Tongue (tissue), 2 donors: Measurements from ENCODE around the gene ATXN7L2. TPM values are rescaled to one million over a fixed set of nuclear protein-coding genes. Genes with fewer than 3 reads are reported as not detected.

ENCODE experiments used
- DNase-seq: peaks from one replicate; pipeline ENCODE4 v3.0.0-alpha.2; 2015
- total RNA-seq: library from RNA; depleted of rRNA; stranded (reverse); fragments of >200 nt; gene quantifications from one replicate; pipeline ENCODE4 v1.2.3, GENCODE V29; 2014

Gene ATXN7L2
- total RNA-seq, 1 donor from 2014 or later: 2.2 TPM

GRCh38 chr1:109498161-109498801, 14.6 kb downstream of the ATXN7L2 start:
- peak; percentile 91 for DNase-seq

DNA sequence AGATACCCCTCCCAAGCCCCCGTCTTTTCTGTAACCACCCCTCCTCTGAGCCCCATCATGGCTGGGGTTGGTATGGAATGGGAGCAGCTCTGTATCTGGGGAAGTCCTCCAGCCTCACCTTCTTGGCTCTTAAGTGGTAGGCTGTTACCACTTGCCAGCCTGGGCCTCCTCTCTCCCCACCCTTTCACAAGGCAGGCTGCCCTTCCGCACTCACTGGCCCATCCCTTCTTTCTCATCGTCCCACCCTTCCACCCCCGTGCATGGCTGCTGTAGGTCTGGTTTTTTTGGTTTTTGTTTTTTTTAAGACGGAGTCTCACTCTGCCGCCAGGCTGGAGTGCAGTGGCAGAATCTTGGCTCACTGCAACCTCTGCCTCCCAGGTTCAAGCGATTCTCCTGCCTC, 15.4 kb downstream of the ATXN7L2 start:
- DNase-seq: no peak

DNA sequence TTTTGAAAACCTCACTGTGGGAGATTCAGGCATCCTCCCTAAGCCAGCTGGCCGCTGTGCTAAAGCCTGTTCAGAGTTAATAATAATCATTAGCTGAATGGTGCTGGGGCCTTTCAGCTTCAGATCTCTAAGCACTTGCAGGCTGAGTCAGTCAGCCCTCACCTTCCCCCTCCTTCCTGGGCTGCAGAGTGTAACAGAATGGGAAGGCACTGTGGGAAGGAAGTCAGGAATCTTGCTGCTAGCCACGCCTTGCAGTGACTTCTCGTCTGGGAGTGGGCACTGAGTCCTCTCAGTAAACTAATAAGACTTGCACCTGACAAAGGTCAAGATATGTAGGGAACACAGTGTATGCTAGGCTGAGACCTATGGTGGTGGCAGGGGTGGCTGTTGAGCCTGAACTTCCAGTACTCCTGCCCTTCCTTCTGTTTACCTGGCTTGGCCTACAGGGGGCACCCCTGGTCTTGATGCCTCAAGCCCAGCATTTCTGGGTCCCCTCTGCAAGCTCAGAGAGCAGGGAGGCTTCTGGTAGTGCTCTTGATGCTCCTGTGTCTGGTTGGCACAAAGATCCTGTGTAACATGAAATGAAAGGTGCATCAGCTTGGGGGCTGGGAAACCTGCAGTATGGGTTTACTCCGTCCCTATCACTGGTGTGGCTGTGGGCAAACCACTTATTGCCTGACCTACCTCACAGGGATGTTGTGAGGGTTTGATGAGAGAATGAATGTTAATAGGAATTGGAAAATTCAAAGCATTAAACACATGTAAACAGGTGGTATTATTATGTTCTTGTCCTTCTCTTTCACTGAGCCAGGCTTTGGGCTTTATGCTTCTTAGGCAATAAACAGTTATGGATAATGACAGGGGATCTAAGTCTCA, 16.2 kb downstream of the ATXN7L2 start:
- DNase-seq: no peak

GRCh38 chr1:109500941-109501381, 17.3 kb downstream of the ATXN7L2 start:
- no peak for DNase-seq

- no peak for DNase-seq
Observed at GRCh38 chr1:109501644-109502363, 18.1 kb downstream of the ATXN7L2 start.

GRCh38 chr1:109502364-109502851, 18.7 kb downstream of the ATXN7L2 start:
- no peak for DNase-seq

DNA sequence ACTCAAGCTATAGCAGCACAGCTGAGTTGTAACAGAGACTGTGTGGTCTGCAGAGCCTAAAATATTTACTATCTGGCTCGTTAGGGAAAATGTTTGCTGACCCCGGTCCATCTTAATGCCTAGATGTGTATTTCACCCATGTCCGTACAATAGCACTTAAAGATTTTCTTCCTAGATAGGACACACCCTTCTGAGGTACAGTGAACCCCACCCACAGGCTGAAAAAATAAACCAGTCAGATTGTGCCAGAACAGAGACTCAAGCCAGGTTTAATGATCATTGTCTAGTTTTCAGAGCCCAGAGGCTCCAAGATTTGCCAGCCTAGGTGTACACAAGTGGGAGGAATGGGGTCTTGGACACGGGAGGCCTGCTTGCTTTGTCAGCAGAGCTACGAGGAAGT, 20.2 kb downstream of the ATXN7L2 start:
- DNase-seq: no peak

DNA sequence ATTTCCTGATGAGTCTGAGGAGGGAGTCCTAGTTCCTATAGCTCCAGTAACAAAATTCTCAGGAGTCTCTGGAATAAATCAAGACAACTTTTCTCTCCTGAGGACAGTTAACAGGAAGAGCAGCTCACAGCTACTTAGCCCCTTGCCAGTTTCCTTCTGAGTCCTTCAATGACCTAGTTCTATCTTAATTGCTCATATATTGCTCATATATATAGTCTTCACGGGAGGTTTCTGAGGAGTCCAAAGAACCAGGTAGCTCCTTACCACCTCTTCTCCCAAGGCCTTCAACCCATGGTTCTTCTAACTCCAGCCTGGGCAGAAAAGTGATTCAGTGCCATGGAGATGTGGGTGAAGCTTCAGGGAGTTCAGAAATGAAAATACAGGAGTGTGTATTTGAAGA, 21.3 kb downstream of the ATXN7L2 start:
- DNase-seq: no peak

DNA sequence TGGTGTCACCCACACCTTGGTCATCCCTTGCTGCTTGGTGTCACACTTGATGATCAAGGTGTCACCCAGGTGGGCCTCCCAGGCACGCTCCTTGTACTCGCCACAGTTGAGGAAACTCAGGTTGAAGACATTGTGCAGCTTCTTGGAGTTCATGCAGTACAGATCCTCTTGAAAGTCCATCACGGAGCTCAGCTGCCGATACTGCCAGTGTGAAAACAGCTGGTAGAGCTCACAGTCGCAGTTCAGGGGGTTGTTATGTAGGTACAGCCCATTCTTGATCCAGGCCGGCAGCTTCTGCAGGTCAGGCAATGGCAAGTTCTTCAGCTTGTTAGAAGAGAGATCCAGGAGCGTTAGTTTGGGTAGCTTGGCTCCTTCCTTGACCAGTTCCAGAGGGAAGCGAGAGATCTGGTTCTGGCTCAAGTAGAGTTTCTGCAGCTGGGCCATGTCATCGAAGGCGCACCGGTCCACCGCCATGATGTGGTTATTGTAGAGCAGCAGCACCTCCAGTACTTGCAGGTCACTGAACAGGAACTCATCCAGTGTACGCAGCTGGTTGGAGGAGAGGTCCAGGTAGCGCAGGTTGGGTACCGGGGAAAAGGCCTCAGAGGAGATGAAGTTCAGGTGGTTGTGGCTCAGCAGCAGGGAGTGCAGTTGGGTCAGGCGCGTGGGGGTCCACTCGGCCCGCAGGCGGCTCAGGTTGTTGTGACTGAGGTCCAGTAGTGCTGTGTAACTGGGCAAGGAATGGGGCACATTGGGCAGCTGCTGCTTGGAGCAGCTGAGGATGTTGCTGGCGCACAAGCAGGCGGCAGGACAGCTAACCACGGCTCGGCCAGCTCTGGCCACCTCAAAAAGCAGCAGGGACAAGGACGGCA, 24.5 kb downstream of the ATXN7L2 start:
- no peak for DNase-seq

DNA sequence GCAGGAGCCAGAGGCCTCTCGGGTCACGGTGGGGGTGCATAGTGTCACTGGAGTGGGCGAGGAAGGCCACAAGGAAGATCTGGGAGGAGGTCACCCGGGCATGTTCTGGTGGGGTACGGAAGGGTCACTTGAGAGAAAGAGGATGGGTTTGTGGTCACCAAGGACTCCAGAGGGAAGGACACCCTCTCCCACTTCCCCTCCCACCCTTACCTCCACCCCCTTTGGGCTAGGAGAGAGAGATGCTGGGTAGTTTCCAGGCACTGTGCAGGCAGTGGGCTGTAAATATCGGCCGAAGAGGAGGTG, 25.1 kb downstream of the ATXN7L2 start:
- no peak for DNase-seq

DNA sequence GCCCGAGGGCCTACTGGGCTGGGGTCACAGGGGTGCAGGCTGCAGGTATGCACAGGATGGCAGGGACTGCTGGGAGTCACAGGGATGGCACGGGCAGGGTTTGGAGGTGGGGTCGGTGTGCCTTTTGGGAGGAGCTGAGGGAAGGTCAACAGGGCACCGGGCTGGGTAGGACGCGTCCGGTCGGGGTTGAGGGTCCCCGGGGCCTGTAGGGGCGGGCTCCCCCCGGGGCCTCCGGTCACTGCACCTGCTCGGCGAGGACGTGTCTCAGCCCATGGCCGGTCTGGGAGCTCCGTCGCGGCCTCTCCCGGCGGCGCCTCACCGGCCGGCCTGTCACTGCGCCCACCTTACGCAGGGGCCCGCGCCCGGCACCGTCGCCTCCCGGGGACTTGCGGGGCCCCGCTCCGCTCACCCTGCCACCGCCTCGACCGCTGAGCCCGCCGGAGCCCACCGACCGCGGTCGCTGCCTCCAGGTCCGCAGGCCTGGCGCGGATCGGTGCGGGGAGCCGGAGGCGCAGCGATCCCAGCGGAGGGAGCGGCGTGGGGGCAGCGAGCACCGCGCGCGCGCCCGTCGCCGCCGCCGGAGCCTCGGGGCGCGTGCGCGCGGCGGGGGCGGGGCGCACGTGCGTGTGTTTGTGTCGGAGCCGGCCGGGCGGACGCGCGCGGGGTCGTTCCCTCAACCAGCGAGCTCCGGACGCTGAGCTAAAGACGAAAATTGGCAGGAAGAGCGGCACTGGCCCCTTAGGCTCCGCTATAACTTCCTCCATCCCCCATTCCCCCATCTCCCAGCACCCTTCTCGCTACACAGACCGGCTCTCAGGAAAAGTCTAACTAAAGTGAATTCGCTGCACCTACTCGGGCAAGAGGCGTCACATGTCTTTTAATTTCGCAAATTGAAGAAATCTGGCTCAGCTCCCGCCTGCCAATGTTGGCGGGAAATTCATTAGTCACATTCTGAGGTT, 25.8 kb downstream of the ATXN7L2 start, which contains the start of gene AMIGO1:
TSS of gene AMIGO1 (minus strand) at position 552 of the 959 bp plus-strand sequence. CDS start 815 bp downstream, outside the sequence.
- peak; percentile 82 for DNase-seq

DNA sequence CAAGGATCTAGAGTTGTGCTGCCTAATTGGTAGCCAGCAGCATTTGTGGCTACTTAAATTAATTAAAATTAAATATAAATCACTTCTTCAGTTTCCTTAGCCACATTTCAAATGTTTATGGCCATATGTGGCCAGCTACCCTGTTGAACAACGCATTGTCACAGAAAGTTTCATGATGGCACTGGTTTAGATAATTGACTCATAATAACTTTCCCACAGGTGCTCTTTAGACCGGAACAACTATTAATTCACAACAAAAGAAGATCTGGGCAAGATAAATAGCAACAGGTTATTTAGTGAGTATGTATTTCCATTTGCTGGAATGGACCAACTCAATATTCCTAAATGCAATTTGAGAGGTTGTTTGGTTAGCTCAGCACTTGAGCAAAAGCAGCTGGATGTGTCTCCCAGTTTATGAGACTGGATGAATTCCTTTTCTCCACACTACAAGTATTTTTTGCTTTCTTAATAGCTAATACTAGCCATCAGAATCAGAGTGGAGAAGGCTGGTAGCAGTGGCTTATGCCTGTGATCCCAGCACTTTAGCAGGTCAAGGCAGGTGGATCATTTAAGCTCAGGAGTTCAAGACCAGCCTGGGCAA, 29.5 kb downstream of the ATXN7L2 start:
- DNase-seq: no peak

DNA sequence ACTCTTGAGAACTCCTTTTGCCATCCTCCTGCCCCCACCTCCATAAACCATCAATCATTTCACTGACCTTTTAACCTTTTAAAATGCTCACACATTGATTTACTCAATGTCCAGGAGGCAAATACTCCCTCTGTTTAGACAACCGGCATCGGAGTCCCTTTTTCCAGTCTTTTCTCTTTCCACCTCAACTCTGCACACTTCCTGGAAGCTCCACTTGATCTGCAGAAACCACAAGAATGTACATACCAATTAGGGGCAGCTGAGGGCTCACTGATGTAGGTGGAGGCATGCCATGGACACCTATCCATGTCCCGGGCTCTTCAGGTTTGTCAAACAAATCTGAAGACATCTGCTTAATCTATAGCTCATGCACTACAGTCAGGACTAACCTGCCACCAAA, 31.1 kb downstream of the ATXN7L2 start:
- no peak for DNase-seq

GRCh38 chr1:109516872-109517271, 33.2 kb downstream of the ATXN7L2 start:
- no peak for DNase-seq

DNA sequence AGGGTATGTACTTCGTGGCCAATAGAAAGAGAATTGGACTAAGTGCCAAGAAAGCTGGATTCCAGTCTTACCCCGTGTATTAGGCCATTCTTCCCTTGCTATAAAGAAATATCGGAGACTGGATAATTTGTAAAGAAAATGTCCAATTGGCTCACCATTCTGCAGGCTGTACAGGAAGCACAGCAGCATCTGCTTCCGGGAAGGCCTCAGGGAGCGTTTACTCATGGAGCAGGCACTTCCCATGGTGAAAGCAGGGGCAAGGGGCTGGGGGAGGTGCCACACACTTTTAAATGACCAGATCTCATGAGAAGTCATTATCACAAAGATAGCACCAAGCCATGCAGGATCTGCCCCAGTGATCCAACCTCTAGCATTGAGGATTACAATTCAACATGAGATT, 33.6 kb downstream of the ATXN7L2 start:
- DNase-seq: no peak

DNA sequence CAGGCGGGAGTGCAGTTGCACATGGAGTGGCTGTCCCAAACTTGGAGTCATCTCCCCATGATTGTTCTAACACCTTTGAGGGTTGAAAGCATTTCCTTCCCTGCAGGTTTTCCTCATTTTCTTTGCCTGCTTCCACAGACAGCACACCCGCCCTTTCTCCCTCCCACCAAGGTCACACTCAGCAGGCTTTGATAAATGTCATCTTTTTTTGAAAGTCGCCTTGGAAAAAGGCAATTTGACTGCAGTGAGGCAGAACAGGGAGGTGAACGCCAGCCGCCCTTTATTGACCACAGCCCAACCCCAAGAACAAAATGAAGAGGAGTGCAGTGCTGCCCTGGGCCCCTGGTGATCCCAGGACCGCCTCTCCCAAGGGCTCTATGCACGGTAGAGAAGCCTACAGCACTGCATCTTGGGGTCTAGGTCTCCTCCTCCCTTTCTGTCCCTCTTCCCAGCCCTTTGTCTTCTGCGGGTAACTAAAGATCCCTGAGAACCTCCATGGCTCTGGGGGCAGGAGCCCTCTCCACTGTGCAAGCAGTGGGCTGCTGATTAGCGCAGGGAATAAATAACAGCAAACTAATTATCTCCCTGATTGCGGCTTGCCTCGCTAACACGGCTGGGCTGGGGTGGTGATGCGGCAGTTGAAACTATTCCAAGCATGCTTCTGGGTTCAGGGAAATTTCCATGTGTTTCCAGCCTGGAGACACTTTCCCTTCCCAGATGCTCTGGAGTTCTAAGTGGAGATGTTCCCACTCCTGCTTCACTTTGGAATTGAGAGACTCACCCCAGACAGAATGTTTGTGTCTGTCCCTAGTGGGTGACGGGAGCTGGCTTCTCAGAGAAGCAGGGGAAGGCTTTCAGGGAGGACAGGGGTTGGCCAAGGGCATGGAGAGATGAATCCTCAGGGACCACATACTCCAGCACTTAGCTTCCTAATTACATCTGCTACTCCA, 37.6 kb downstream of the ATXN7L2 start:
- no peak for DNase-seq

- no peak for DNase-seq
Observed at GRCh38 chr1:109522026-109522425, 38.3 kb downstream of the ATXN7L2 start.

DNA sequence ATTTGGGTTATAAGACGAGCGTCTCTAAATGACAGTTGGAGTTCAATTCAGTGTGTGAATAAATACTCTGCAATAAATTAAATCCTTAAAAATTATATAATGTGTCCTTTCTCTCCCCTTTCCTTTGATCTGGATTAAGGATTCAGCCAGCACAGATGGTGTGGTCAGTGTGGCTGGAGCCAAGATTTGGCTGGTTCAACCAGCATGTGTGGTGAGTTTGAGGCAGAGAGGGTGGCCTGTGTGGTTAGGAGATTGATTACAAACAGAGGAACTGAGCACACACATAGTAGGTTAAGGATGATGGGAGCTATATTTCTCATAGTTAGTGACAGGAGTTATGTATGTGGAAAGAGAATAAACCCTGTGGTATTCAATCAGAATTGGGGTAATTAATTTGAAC, 40.0 kb downstream of the ATXN7L2 start:
- DNase-seq: no peak
